GM18519 (cell line): Measurements from ENCODE around the gene BBOX1.
"Not testable (repeated sequence)": the region's sequence is repeated elsewhere in the genome, so short reads cannot be mapped to it uniquely, and the experiment has no call there.

ENCODE experiments used
- ATAC-seq: cut with Tn5 transposase; IDR thresholded peaks from one replicate; pipeline ENCODE4 v1.9.1; 2021; ENCODE audit warnings: mild to moderate bottlenecking, moderate library complexity; ENCODE audit not compliant: unreplicated experiment, low FRiP score

The BBOX1 gene

GRCh38 chr11:27174021-27174420 is 133.4 kb downstream of the BBOX1 start:
- ATAC-seq, result no peak

- ATAC-seq, result no peak
Measured at GRCh38 chr11:27174672-27175210, 134.1 kb downstream of the BBOX1 start.

- ATAC-seq, result not testable (repeated sequence)
Measured at GRCh38 chr11:27175562-27175961, 134.9 kb downstream of the BBOX1 start.
